ENCODE data around the gene KCNH5. TPM values are rescaled to one million over a fixed set of nuclear protein-coding genes. Genes with fewer than 3 reads are reported as not detected.

Gene KCNH5
- polyA plus RNA-seq (2012; ENCODE audit: insufficient read depth, insufficient read length, low read depth) = 0.91 TPM

- peak within 1 kb of the TSS; percentile 77 for H3K4me3 ChIP-seq (ENCODE audit: low read depth, low read length)
- DNase-seq = peak; percentile 83
- no peaks in the 10 kb centered on the region for H3K4me1 ChIP-seq
- no peak for TF ChIP-seq CTCF (IDR thresholded peaks at IDR 0.05; ENCODE audit: low read depth, low read length)
- no peaks in the 10 kb centered on the region for H3K36me3 ChIP-seq
- H3K9me3 ChIP-seq = no peaks in the 10 kb centered on the region
- peaks cover 30% of the 10 kb centered on the region for H3K27me3 ChIP-seq
Observed at GRCh38 chr14:63045234-63045611, at the start of gene KCNH5. Gene KCNH5, minus strand, starts transcription at chr14:63045458. Its CDS starts 272 bp downstream, at chr14:63045186.

GRCh38 chr14:63091394-63091996 lies 46.2 kb upstream of the KCNH5 start:
- Histone ChIP-seq H3K4me3 (ENCODE audit: low read depth, low read length) (no peak overlapping the region), H3K9me3 (no peaks in the 10 kb centered on the region), H3K36me3 (no peaks in the 10 kb centered on the region), H3K27me3 (no peaks in the 10 kb centered on the region), H3K4me1 (no peaks in the 10 kb centered on the region)
- no peak for TF ChIP-seq CTCF (IDR thresholded peaks at IDR 0.05; ENCODE audit: low read depth, low read length)
- DNase-seq = no peak

- no peaks in the 10 kb centered on the region for H3K9me3 ChIP-seq
- no peak for TF ChIP-seq CTCF (IDR thresholded peaks at IDR 0.05; ENCODE audit: low read depth, low read length)
- DNase-seq = no peak
- H3K27me3 ChIP-seq = no peaks in the 10 kb centered on the region
- no peaks in the 10 kb centered on the region for H3K36me3 ChIP-seq
- no peak overlapping the region for H3K4me3 ChIP-seq (ENCODE audit: low read depth, low read length)
- H3K4me1 ChIP-seq = no peaks in the 10 kb centered on the region
Observed at GRCh38 chr14:63088865-63089264, 43.6 kb upstream of the KCNH5 start.

- H3K4me1 ChIP-seq = no peaks in the 10 kb centered on the region
- no peaks in the 10 kb centered on the region for H3K36me3 ChIP-seq
- H3K4me3 ChIP-seq (ENCODE audit: low read depth, low read length) = no peak overlapping the region
- no peaks in the 10 kb centered on the region for H3K9me3 ChIP-seq
- H3K27me3 ChIP-seq = no peaks in the 10 kb centered on the region
- DNase-seq = no peak
- TF ChIP-seq CTCF (IDR thresholded peaks at IDR 0.05; ENCODE audit: low read depth, low read length) = no peak
Observed at GRCh38 chr14:63078569-63078968, 33.3 kb upstream of the KCNH5 start.

- Histone ChIP-seq H3K4me1 (no peaks in the 10 kb centered on the region), H3K9me3 (no peaks in the 10 kb centered on the region), H3K4me3 (ENCODE audit: low read depth, low read length) (no peak overlapping the region), H3K36me3 (no peaks in the 10 kb centered on the region), H3K27me3 (no peaks in the 10 kb centered on the region)
- no peak for DNase-seq
- no peak for TF ChIP-seq CTCF (IDR thresholded peaks at IDR 0.05; ENCODE audit: low read depth, low read length)
Observed at GRCh38 chr14:63076488-63076887, 31.2 kb upstream of the KCNH5 start.

- H3K4me3 ChIP-seq (ENCODE audit: low read depth, low read length) = no peak overlapping the region
Observed at GRCh38 chr14:63055631-63056030, 10.4 kb upstream of the KCNH5 start.

More at GRCh38 chr14:63055631-63056030, 10.4 kb upstream of the KCNH5 start:
- no peak for DNase-seq
- Histone ChIP-seq H3K4me1 (no peaks in the 10 kb centered on the region), H3K9me3 (no peaks in the 10 kb centered on the region), H3K36me3 (no peaks in the 10 kb centered on the region), H3K27me3 (no peaks in the 10 kb centered on the region; the same call in 1 of the 2 replicates)
- TF ChIP-seq CTCF (IDR thresholded peaks at IDR 0.05; ENCODE audit: low read depth, low read length) = no peak

Measured in BE2C (cell line).